IPS DF 6.9 (cell line): Measurements from ENCODE around the gene CELA3B.
"Not testable (repeated sequence)": the region's sequence is repeated elsewhere in the genome, so short reads cannot be mapped to it uniquely, and the experiment has no call there.

Source experiments
- DNase-seq: peaks from one replicate; pipeline ENCODE4 v3.0.0-alpha.2; 2013; ENCODE audit warnings: low read depth, low spot score
- H3K27ac ChIP-seq: one replicate; pipeline ENCODE4 v1.5.1; 2013; ENCODE audit warnings: low read length, control low read depth
- H3K27me3 ChIP-seq: 2 replicates; pipeline ENCODE4 v1.6.1; 2013; ENCODE audit warnings: mild to moderate bottlenecking, low read length; ENCODE audit not compliant: control insufficient read depth, insufficient read depth
- H3K36me3 ChIP-seq: 2 replicates; pipeline ENCODE4 v1.6.1; 2013; ENCODE audit warnings: low read length; ENCODE audit not compliant: control insufficient read depth, insufficient read depth
- H3K4me1 ChIP-seq: 2 replicates; pipeline ENCODE4 v1.6.1; 2013; ENCODE audit warnings: low read length; ENCODE audit not compliant: control insufficient read depth, insufficient read depth
- H3K4me3 ChIP-seq: 2 replicates; pipeline ENCODE4 v1.5.1; 2013; ENCODE audit warnings: mild to moderate bottlenecking, low read length
- H3K9me3 ChIP-seq: 2 replicates; pipeline ENCODE4 v1.6.1; 2013; ENCODE audit warnings: low read length, inconsistent platforms; ENCODE audit not compliant: control insufficient read depth, insufficient read depth
- WGBS: extraction: QIAGEN DNeasy Blood & Tissue Kit; methylation state at CpG from one replicate; pipeline ENCODE4 v1.1.7; 2013; ENCODE audit warnings: mixed read lengths, missing lambda C conversion rate; ENCODE audit not compliant: insufficient read length, insufficient coverage; 5-methylcytosine and 5-hydroxymethylcytosine counted together

Gene CELA3B

GRCh38 chr1:21978209-21978608 is 1.4 kb downstream of the CELA3B start:
- no CpG with 5 or more reads among the region's 11 CpGs for WGBS
- H3K27me3 ChIP-seq, result not testable (repeated sequence)

GRCh38 chr1:21980515-21981220 is 3.8 kb downstream of the CELA3B start:
- not testable (repeated sequence) for H3K27ac ChIP-seq, DNase-seq, H3K9me3 ChIP-seq, H3K4me1 ChIP-seq, H3K4me3 ChIP-seq, H3K36me3 ChIP-seq, H3K27me3 ChIP-seq
- no CpG with 5 or more reads among the region's 21 CpGs for WGBS

More at GRCh38 chr1:21978209-21978608, 1.4 kb downstream of the CELA3B start:
- not testable (repeated sequence) for H3K36me3 ChIP-seq, H3K4me1 ChIP-seq, H3K9me3 ChIP-seq, DNase-seq, H3K4me3 ChIP-seq, H3K27ac ChIP-seq

GRCh38 chr1:21981253-21981652 is 4.4 kb downstream of the CELA3B start:
- not testable (repeated sequence) for H3K27me3 ChIP-seq, H3K9me3 ChIP-seq, H3K27ac ChIP-seq, DNase-seq, H3K36me3 ChIP-seq, H3K4me1 ChIP-seq, H3K4me3 ChIP-seq
- no CpG with 5 or more reads among the region's 4 CpGs for WGBS

- not testable (repeated sequence) for H3K9me3 ChIP-seq, H3K27me3 ChIP-seq, DNase-seq, H3K36me3 ChIP-seq, H3K27ac ChIP-seq, H3K4me3 ChIP-seq, H3K4me1 ChIP-seq
- WGBS, result no CpG with 5 or more reads among the region's 6 CpGs
Observed at GRCh38 chr1:21982122-21982521, 5.3 kb downstream of the CELA3B start.

- H3K4me3 ChIP-seq, H3K9me3 ChIP-seq, H3K27me3 ChIP-seq, H3K27ac ChIP-seq, H3K4me1 ChIP-seq, DNase-seq, H3K36me3 ChIP-seq: not testable (repeated sequence)
- WGBS, result no CpG with 5 or more reads among the region's 15 CpGs
Observed at GRCh38 chr1:21983539-21983938, 6.7 kb downstream of the CELA3B start.

GRCh38 chr1:21985893-21986292 is 9.1 kb downstream of the CELA3B start:
- H3K9me3 ChIP-seq, H3K4me1 ChIP-seq, H3K27me3 ChIP-seq, H3K36me3 ChIP-seq, H3K27ac ChIP-seq, H3K4me3 ChIP-seq, DNase-seq: not testable (repeated sequence)
- WGBS, result no CpG with 5 or more reads among the region's 5 CpGs

- no CpG with 5 or more reads among the region's 12 CpGs for WGBS
- not testable (repeated sequence) for DNase-seq, H3K9me3 ChIP-seq, H3K36me3 ChIP-seq, H3K4me3 ChIP-seq, H3K4me1 ChIP-seq, H3K27me3 ChIP-seq, H3K27ac ChIP-seq
Observed at GRCh38 chr1:21986386-21986785, 9.6 kb downstream of the CELA3B start.

- not testable (repeated sequence) for H3K4me3 ChIP-seq, H3K36me3 ChIP-seq, DNase-seq, H3K27me3 ChIP-seq, H3K4me1 ChIP-seq, H3K27ac ChIP-seq, H3K9me3 ChIP-seq
- WGBS, result no CpG with 5 or more reads among the region's 5 CpGs
Observed at GRCh38 chr1:21989672-21990393, 13.0 kb downstream of the CELA3B start.

GRCh38 chr1:21992186-21992585 is 15.4 kb downstream of the CELA3B start:
- not testable (repeated sequence) for H3K36me3 ChIP-seq, H3K9me3 ChIP-seq, DNase-seq, H3K4me3 ChIP-seq, H3K4me1 ChIP-seq, H3K27me3 ChIP-seq, H3K27ac ChIP-seq
- no CpG with 5 or more reads among the region's 3 CpGs for WGBS

- H3K27me3 ChIP-seq, DNase-seq, H3K4me3 ChIP-seq, H3K4me1 ChIP-seq, H3K36me3 ChIP-seq, H3K9me3 ChIP-seq, H3K27ac ChIP-seq: not testable (repeated sequence)
- WGBS, result no CpG with 5 or more reads among the region's 8 CpGs
Observed at GRCh38 chr1:21994716-21995115, 17.9 kb downstream of the CELA3B start.

- not testable (repeated sequence) for H3K4me1 ChIP-seq, H3K9me3 ChIP-seq, H3K4me3 ChIP-seq, H3K27ac ChIP-seq, DNase-seq, H3K36me3 ChIP-seq, H3K27me3 ChIP-seq
- WGBS, result no CpG with 5 or more reads among the region's 3 CpGs
Observed at GRCh38 chr1:21996663-21996970, 19.8 kb downstream of the CELA3B start.
